ENCODE results near the gene TOR4A. TPM values are rescaled to one million over a fixed set of nuclear protein-coding genes. Genes with fewer than 3 reads are reported as not detected.
A peak's percentile ranks its signal among the peaks of the same experiment; 100 is the strongest.

TOR4A gene
- total and polyA plus RNA-seq, 9 donors: 0.85 to 16.3 (median 8.2) TPM

GRCh38 chr9:137278721-137279711 lies 1.5 kb downstream of the TOR4A start:
- TF ChIP-seq, protein P1, sequence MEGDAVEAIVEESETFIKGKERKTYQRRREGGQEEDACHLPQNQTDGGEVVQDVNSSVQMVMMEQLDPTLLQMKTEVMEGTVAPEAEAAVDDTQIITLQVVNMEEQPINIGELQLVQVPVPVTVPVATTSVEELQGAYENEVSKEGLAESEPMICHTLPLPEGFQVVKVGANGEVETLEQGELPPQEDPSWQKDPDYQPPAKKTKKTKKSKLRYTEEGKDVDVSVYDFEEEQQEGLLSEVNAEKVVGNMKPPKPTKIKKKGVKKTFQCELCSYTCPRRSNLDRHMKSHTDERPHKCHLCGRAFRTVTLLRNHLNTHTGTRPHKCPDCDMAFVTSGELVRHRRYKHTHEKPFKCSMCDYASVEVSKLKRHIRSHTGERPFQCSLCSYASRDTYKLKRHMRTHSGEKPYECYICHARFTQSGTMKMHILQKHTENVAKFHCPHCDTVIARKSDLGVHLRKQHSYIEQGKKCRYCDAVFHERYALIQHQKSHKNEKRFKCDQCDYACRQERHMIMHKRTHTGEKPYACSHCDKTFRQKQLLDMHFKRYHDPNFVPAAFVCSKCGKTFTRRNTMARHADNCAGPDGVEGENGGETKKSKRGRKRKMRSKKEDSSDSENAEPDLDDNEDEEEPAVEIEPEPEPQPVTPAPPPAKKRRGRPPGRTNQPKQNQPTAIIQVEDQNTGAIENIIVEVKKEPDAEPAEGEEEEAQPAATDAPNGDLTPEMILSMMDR (IDR thresholded peaks at IDR 0.05): no peak
- TF ChIP-seq POLR2A (IDR thresholded peaks at IDR 0.05) (no peak), EP300 (IDR thresholded peaks at IDR 0.05) (no peak)
- intact Hi-C loops (cut with DNase I): no loop called here
- Histone ChIP-seq H3K4me1 (ENCODE audit: insufficient read depth) (peaks cover 12% of the 10 kb centered on the region), H3K9me3 (no peaks in the 10 kb centered on the region), H3K27ac (peak overlapping the region; percentile 74 to 87), H3K36me3 (no peaks in the 10 kb centered on the region), H3K27me3 (no peaks in the 10 kb centered on the region), H3K4me3 (no peak overlapping the region)
- DNase-seq: peak in 3 of 5 donors; percentile 18 to 41 (median 39)
- WGBS, 3 donors: 79 to 91% (median 86%) methylated on average over 119 to 139 of the region's 139 CpGs

- no peak overlapping the region for H3K27ac ChIP-seq
- H3K27me3 ChIP-seq: no peaks in the 10 kb centered on the region
- no peaks in the 10 kb centered on the region for H3K36me3 ChIP-seq
- DNase-seq: peak in 3 of 5 donors; percentile 18 to 42 (median 32)
- H3K4me3 ChIP-seq: no peak overlapping the region
- H3K4me1 ChIP-seq (ENCODE audit: insufficient read depth): peaks cover 12% of the 10 kb centered on the region
- intact Hi-C loops (cut with DNase I): no loop called here
- 89 to 91% (median 90%) methylated on average over 37 to 41 of the region's 41 CpGs for WGBS, 3 donors
- TF ChIP-seq, protein P1 (IDR thresholded peaks at IDR 0.05): no peak
- TF ChIP-seq EP300 (IDR thresholded peaks at IDR 0.05): no peak
- no peak for TF ChIP-seq POLR2A (IDR thresholded peaks at IDR 0.05)
- H3K9me3 ChIP-seq: no peaks in the 10 kb centered on the region
Observed at GRCh38 chr9:137279741-137280473, 2.4 kb downstream of the TOR4A start.

DNA sequence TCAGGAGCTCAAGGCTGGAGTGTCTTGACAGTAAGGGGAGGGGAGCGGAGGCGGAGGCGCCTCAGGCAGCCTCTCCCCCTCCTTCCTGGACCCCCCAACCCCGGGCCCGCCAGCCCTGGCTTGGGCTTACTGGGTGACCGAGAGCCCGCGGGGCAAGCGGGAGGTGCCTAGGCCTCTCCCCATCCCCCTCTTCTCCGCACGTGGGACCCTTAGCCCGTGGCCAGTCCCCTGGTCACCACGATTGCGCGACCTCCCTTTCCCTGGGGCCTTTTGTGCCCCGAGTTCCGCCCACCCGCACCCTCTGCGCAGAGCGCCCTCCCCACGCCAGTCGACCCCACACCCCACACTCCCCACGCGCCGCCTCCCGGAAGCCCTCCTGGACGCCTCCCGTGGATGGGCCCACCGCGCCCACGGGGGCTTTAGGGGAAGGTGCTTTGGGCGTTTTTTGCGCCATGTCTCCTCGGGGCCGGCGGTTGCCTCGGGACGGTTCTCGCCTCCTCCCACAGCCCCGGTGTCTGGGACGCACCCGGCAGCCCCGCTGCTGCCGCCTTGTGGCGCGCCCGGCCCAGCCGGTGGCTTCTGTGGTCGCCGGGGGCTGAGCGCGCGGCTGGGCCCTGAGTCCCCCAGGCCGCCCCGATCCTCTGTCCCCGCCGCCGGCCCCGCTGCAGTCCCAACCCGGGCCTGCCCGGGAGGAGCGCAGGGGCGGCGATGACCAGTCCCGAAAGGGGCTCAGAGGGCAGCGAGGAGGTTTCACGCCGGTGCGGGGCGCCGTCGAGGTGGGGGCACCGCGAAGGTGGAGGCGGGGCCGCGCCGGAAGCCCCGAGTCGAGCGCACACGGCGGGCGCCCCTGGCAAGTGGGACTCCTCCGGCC lies 3.2 kb downstream of the TOR4A start:
- Histone ChIP-seq H3K36me3 (no peaks in the 10 kb centered on the region), H3K4me1 (ENCODE audit: insufficient read depth) (peaks cover 12% of the 10 kb centered on the region), H3K4me3 (no peak overlapping the region), H3K27me3 (no peaks in the 10 kb centered on the region), H3K27ac (no peak overlapping the region), H3K9me3 (no peaks in the 10 kb centered on the region)
- intact Hi-C loops (cut with DNase I): no loop called here
- TF ChIP-seq EP300 (IDR thresholded peaks at IDR 0.05) (no peak), POLR2A (IDR thresholded peaks at IDR 0.05) (no peak)
- TF ChIP-seq, protein P1 (IDR thresholded peaks at IDR 0.05): no peak
- DNase-seq: peak in 3 of 5 donors; percentile 17 to 38 (median 34)
- 74 to 81% (median 79%) methylated on average over 73 to 85 of the region's 85 CpGs for WGBS, 3 donors

Measured in ovary (tissue), 9 donors.